NCI-H69 (cell line): ENCODE measurements around the gene ANKFN1.
"Not testable (repeated sequence)": the region's sequence is repeated elsewhere in the genome, so short reads cannot be mapped to it uniquely, and the experiment has no call there.

Source experiments
- DNase-seq: peaks from one replicate; lab custom pipeline; 2025; lab: John Stamatoyannopoulos, UW

Gene ANKFN1

GRCh38 chr17:56351675-56352074 is 198.4 kb downstream of the ANKFN1 start:
- no peak for DNase-seq

- DNase-seq = no peak
Observed at GRCh38 chr17:56358651-56359050, 205.4 kb downstream of the ANKFN1 start.

- DNase-seq = no peak
Observed at GRCh38 chr17:56359518-56359917, 206.2 kb downstream of the ANKFN1 start.

GRCh38 chr17:56367366-56367765 is 214.1 kb downstream of the ANKFN1 start:
- DNase-seq = no peak

GRCh38 chr17:56373981-56374833 is 220.9 kb downstream of the ANKFN1 start:
- DNase-seq = no peak

GRCh38 chr17:56389356-56389755 is 236.1 kb downstream of the ANKFN1 start:
- DNase-seq = no peak

DNA sequence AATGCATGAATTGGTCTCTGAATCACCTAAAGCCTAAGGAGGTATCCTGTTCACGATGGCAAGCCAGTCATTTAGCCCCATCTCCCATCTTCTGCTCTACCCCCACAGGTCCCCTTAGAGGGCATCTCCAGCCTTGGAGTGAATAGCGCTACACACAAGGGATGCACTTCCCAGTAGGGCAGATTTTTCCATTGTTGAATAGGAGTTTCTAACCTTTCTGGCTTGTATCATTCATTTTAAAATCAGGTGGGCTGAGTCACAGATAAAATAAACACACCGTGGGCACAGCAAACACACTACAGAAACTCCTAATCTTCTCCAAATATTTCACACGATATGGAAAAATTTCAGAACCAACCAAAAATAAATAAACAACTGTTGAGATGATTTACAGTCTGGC is 239.0 kb downstream of the ANKFN1 start:
- DNase-seq = no peak

GRCh38 chr17:56393156-56393555 is 239.9 kb downstream of the ANKFN1 start:
- no peak for DNase-seq

GRCh38 chr17:56395787-56396186 is 242.5 kb downstream of the ANKFN1 start:
- no peak for DNase-seq

DNA sequence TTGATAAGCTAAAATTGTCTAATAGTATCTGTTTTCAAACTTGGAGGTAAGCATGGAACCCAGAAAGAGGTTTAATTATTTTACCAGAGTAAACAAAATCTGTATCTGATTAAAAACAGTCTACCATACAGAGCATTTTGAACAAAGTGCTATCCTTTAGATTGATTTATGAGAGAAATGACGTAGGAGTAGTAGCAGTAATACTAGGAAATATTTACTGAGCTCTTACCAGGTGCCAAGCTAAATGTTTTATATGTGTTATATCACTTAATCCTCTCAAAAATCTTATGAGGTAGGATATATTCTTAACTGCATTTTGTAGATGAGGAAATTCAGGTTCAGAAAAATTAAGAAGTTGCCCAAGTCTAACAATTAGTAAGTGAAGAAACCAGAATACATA is 253.8 kb downstream of the ANKFN1 start:
- no peak for DNase-seq

GRCh38 chr17:56412356-56412755 is 259.1 kb downstream of the ANKFN1 start:
- DNase-seq = not testable (repeated sequence)

DNA sequence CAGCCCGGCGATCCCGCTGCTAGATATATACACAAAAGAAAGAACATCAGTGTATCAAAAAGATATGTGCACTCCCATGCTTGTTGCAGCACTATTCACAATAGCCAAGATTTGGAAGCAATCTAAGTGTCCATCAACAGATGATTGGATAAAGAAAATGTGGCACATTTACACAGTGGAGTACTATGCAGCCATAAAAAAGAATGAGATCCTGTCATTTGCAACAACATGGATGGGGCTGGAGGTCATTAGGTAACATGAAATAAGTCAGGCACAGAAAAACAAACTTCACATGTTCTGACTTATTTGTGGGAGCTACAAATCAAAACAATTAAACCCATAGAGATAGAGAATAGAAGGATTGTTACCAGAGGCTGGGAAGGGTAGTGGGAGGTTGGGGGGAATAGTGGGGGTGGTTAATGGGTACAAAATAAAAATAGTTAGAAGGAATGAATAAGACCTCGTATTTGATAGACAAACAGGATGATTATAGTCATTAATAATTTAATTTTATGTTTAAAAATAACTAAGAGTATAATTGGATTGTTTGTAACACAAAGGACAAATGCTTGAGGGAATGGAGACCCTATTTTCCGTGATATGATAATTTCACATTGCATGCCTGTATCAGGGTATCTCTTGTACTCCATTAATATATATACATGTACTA is 263.5 kb downstream of the ANKFN1 start:
- DNase-seq = no peak

DNA sequence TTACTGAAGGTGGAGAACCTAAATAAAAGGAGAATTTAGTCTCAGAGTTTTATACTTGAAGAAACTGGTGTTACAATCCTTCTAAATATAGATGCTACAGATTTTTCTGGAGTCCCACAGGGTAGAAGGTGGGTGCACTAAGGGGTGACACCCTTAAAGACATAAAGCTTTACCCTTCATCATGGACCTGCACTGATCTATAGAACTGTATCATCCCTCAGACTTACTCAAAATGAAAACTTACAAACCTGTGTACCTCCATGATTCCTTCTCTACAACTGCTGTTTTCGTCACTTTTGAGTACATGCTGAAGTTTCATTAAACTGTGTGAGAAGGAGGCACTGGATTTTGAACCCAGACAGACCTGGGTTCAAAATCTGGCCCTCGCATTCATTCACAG is 270.7 kb downstream of the ANKFN1 start:
- no peak for DNase-seq

DNA sequence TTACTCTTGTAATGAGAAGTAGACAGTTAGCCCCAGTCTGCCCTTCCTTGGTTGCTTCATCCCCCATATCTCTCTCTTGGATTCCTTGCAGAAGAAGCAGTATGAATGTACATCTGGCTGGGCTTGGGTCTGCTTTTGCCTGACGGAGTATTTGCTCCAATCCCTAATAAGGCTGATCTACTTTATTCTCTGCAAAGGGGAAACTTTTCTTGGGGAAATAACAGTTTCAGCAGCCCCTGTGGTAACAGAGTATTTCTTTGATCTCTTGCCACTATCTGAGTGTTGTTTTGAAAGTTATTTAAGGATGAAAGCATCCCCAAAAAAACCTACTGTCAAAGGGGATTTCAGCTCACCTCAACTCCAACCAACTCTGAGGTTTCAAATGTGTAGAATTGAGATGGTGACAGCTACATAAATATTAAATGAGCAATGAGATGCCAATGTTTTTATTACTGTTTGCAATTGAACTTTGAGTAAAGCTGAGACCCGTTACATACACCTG is 271.3 kb downstream of the ANKFN1 start:
- DNase-seq = no peak

GRCh38 chr17:56425483-56425882 is 272.2 kb downstream of the ANKFN1 start:
- DNase-seq = no peak

DNA sequence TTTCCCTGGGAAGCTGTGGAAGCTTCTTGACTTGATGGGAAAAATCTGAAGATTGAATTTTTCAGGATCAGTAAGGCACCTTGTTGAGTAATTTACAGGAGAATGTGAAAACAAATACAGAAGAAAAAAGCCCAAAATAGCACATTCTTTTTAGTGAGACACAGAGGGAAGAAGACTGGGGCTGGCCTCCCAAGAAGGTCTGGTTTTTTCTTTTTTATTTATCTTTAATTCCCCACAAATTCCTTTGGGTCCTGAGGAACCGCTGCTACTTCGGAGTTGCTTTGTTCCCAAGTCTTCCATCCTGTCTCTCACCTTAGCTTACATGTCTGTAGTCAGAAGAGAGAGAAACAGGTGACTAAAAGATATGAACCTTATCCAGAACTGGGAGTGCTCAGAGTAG is 273.6 kb downstream of the ANKFN1 start:
- no peak for DNase-seq

DNA sequence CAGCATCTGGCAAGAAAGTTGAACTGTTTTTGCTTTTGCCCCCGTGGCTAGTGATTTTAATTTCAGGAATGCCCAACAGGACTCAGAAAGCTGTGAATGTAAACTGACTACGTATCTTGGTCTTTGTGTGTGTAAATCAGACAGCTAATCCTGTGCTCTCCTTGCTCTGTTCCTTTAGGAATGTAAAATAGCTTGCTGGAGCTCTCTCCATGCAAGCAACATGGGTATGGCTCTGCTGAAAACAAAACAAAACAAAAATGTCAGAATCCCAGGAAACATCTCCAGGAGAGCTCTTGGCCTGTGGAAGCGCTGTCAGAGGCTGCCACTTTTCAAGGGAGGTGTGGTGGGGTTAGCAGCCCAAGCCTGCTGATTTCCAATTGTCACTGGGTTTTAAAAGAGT is 278.5 kb downstream of the ANKFN1 start:
- no peak for DNase-seq

DNA sequence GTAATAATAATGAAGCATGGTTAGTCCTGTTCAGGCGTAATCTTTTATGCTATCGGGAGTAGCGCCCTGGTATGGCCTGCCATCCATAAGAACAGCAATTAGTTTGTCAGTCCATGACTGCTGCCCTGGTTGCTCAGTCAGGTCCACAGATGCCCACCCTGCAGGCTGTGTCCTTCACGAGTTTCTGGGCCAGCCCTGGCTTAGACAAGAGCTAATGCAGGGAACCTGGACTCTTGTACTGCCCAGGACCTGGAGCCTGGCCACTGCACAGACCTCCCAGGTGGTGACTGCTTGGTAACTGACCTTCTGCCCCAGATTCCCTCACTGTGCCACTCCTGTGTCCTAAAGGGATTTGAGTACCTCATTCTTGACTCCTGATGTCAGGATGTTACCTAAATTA is 279.2 kb downstream of the ANKFN1 start:
- DNase-seq = no peak

GRCh38 chr17:56434610-56435009 is 281.3 kb downstream of the ANKFN1 start:
- DNase-seq = no peak

DNA sequence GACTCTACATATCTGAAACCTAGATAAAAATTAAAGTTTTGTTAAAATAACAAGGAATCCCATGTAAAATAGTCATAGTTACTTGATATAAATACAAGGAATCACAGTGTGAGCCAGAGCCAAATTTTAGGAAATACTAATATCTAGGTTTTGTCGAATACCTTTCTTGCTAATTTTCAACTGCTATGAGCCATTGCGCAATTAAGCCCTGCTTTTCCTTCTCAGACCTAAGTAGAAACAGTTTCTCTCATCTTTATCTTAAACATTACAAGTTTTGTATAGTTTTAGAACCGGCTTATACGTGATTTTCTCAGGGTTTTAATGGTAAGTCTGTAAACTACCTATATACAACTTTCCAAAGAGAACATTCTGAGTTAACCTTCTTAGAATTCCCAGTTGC is 282.9 kb downstream of the ANKFN1 start:
- DNase-seq = no peak

DNA sequence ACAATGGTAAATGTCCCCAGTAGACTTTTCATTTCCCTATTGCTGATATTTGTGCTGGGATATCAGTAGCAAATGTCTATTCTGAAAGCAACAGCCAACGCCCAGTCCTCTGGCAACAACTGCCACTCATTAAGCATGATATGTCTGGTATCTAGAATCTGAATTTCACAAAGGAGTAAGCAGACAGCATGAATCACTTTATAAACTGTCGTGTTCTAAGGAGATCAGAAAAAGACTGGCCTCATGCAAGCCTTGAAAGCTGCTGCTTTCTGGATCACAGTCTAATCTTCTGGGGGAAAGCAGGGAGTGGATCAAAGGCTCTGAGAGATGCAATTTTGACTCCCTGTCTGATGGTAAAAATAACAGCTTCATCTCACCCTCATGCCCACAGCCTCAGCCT is 287.1 kb downstream of the ANKFN1 start:
- no peak for DNase-seq

- no peak for DNase-seq
Observed at GRCh38 chr17:56441308-56441707, 288.0 kb downstream of the ANKFN1 start.

- DNase-seq = no peak
Observed at GRCh38 chr17:56445692-56446411, 292.6 kb downstream of the ANKFN1 start.
